Mesendoderm (in vitro differentiated cells): ENCODE measurements around the gene ARHGDIG.

Source experiments
- DNase-seq: peaks from one replicate; pipeline ENCODE4 v3.0.0; 2013
- H2AK5ac ChIP-seq: 2 replicates; pipeline ENCODE4 v1.6.1; 2013; ENCODE audit warnings: low read length, inconsistent platforms
- H2BK120ac ChIP-seq: 2 replicates; pipeline ENCODE4 v1.6.1; 2013; ENCODE audit warnings: low read depth, mild to moderate bottlenecking, low read length, moderate library complexity, mixed read lengths
- H2BK15ac ChIP-seq: replicated peaks from 2 replicates; pipeline ENCODE4 v1.6.1; 2013; ENCODE audit warnings: low read depth, mild to moderate bottlenecking, moderate library complexity
- H2BK5ac ChIP-seq: 2 replicates; pipeline ENCODE4 v1.6.1; 2013; ENCODE audit warnings: low read length, inconsistent platforms
- H3K18ac ChIP-seq: 2 replicates; pipeline ENCODE4 v1.6.1; 2013; ENCODE audit warnings: mild to moderate bottlenecking, low read length, mixed read lengths
- H3K23ac ChIP-seq: one replicate; pipeline ENCODE4 v1.6.1; 2013; ENCODE audit warnings: low read length
- H3K27ac ChIP-seq: 2 replicates; pipeline ENCODE4 v1.5.1; 2013; ENCODE audit warnings: low read depth, mild to moderate bottlenecking, inconsistent platforms, low read length, moderate library complexity
- H3K27me3 ChIP-seq: 2 replicates; pipeline ENCODE4 v1.6.1; 2013; ENCODE audit warnings: low read length, control low read depth, mild to moderate bottlenecking, inconsistent platforms; ENCODE audit not compliant: insufficient read depth, poor library complexity
- H3K36me3 ChIP-seq: 2 replicates; pipeline ENCODE4 v1.6.1; 2013; ENCODE audit warnings: low read length, inconsistent platforms; ENCODE audit not compliant: control insufficient read depth, insufficient read depth
- H3K4ac ChIP-seq: one replicate; pipeline ENCODE4 v1.6.1; 2013; ENCODE audit warnings: low read depth, mild to moderate bottlenecking, low read length, moderate library complexity
- H3K4me1 ChIP-seq: 2 replicates; pipeline ENCODE4 v1.6.1; 2013; ENCODE audit warnings: low read depth, low read length, inconsistent platforms; ENCODE audit not compliant: control insufficient read depth
- H3K4me2 ChIP-seq: 2 replicates; pipeline ENCODE4 v1.6.1; 2013; ENCODE audit warnings: low read length
- H3K4me3 ChIP-seq: 2 replicates; pipeline ENCODE4 v1.5.1; 2013; ENCODE audit warnings: mild to moderate bottlenecking, low read length
- H3K56ac ChIP-seq: one replicate; pipeline ENCODE4 v1.6.1; 2013; ENCODE audit warnings: low read length
- H3K79me1 ChIP-seq: 2 replicates; pipeline ENCODE4 v1.6.1; 2013; ENCODE audit warnings: low read length, inconsistent platforms
- H3K79me2 ChIP-seq: 2 replicates; pipeline ENCODE4 v1.6.1; 2013; ENCODE audit warnings: mild to moderate bottlenecking, low read length; ENCODE audit not compliant: control insufficient read depth, insufficient read depth
- H3K9ac ChIP-seq: 2 replicates; pipeline ENCODE4 v1.6.1; 2013; ENCODE audit warnings: low read length, inconsistent platforms
- H4K5ac ChIP-seq: one replicate; pipeline ENCODE4 v1.6.1; 2013; ENCODE audit warnings: low read length
- H4K8ac ChIP-seq: one replicate; pipeline ENCODE4 v1.6.1; 2013; ENCODE audit warnings: low read depth, mild to moderate bottlenecking, control low read depth, low read length, moderate library complexity
- WGBS: extraction: QIAGEN DNeasy Blood & Tissue Kit; methylation state at CpG from one replicate; pipeline ENCODE4 v1.1.7; 2013; ENCODE audit warnings: low lambda C conversion rate, missing lambda C conversion rate; ENCODE audit not compliant: insufficient coverage; ENCODE audit errors: extremely low coverage; 5-methylcytosine and 5-hydroxymethylcytosine counted together

Gene ARHGDIG

DNA sequence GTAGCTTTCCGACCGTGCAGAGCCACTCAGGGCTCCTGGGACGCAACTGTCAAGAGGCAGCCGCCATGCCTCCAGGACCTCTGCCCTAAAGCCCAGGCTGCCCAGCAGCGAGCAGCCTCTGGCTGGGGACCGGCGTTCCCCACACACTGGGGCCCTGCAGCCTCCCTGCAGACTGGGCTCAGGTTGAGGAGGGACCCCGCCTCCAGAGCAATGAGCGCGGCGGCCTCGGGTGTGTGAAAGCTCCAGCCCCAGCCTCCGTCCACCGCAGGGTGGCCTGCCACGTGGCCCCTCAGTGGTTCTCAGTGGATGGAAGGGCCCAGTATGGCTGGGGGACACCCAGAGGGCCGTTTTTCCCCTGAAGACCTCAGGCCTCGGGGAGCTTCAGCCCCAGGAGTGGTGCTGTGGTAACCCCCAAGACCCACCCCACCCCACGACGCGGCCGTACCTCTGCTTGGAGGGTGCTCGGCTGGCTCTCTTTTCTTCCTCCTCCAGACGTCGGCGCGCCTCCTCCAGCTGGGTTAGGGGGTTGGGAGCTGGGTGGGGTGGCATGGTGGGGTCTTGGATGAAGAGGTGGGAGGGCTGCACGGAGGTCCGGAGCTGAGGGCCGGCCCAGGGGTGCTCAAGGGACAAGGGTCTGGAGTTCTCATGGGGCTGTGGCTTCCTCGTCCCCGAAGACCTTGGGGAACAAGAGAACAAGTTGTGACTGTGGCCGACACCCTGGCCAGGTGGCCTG, 12.8 kb downstream of the ARHGDIG start:
- Histone ChIP-seq H3K27ac (no peak overlapping the region), H3K23ac (no peak overlapping the region), H3K4me2 (no peak overlapping the region), H2BK15ac (no peak overlapping the region), H3K4ac (no peak overlapping the region), H3K79me2 (no peaks in the 10 kb centered on the region), H4K5ac (no peak overlapping the region), H3K79me1 (no peaks in the 10 kb centered on the region), H2AK5ac (no peak overlapping the region), H3K4me1 (no peaks in the 10 kb centered on the region), H3K56ac (no peak overlapping the region), H4K8ac (no peak overlapping the region), H3K4me3 (no peak overlapping the region), H2BK120ac (no peak overlapping the region), H2BK5ac (no peak overlapping the region), H3K9ac (no peak overlapping the region), H3K36me3 (peaks cover 5% of the 10 kb centered on the region), H3K27me3 (no peaks in the 10 kb centered on the region), H3K18ac (no peak overlapping the region)
- no peak for DNase-seq
- no CpG with 5 or more reads among the region's 32 CpGs for WGBS

DNA sequence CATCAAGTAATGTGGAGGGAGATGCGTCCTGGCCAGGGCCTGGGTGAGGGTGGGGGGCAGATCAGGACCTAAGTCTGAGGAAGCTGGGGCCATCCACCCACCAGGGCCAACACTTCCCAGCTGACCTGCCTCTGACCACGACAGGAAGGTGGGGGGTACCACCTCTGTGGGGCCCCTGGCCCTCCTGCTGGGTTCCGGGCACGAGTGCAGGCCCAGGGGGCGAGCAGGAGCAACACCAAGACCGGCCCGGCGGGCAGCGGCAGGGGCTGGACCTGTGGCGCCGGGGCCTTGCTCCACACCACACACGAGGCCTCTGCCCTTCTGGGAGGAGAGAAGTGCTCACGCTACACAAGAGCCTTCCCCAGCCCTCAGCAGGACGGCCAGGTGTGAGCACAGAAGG, 15.9 kb downstream of the ARHGDIG start:
- Histone ChIP-seq H3K4me3 (no peak overlapping the region), H2BK120ac (no peak overlapping the region), H3K9ac (no peak overlapping the region), H3K27me3 (no peaks in the 10 kb centered on the region), H3K36me3 (peaks cover 2% of the 10 kb centered on the region), H3K79me2 (no peaks in the 10 kb centered on the region), H4K5ac (no peak overlapping the region), H3K79me1 (no peaks in the 10 kb centered on the region), H2BK15ac (no peak overlapping the region), H3K56ac (no peak overlapping the region), H3K27ac (no peak overlapping the region), H3K4me2 (no peak overlapping the region), H3K18ac (no peak overlapping the region), H4K8ac (no peak overlapping the region), H3K23ac (no peak overlapping the region), H3K4ac (no peak overlapping the region), H2AK5ac (no peak overlapping the region), H2BK5ac (no peak overlapping the region), H3K4me1 (no peaks in the 10 kb centered on the region)
- DNase-seq, result no peak
- WGBS, result no CpG with 5 or more reads among the region's 14 CpGs

DNA sequence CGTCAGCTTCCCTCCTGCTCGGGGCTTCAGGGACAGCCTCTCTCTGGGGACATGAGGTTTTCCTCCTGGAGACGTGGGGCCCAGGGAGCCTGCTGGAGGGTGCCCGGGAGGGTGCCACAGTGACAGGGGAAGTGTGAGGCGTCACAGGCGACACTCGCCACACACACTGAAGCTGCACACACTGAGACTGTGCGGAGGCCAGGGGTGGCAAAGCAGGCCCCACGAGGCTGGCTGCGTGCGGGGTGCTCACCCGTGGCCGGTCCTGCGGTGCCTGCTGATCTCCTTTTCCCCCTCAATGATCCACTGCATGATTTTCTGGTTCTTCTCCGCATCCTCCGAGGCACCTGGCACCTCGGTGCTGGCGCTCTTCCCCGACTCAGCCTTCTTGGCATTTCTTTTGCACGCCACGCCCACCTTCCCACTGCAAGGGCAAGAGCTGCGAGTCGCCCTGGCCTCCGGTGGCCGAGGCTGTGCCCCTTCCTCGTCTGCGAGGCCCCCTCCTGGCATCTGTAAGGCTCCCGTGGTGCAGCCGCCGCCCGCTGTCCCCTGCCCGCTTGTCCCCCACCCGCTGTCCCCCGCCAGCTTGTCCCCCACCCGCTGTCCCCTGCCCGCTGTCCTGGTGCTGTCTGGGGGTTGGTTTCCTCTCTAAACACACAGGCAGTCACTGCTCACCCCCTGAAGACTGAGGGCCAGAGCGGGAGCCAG, 16.6 kb downstream of the ARHGDIG start:
- no peak overlapping the region for H3K23ac ChIP-seq
- H3K27ac ChIP-seq, result no peak overlapping the region
- no peaks in the 10 kb centered on the region for H3K4me1 ChIP-seq
- no peak overlapping the region for H2BK120ac ChIP-seq
- no peak for DNase-seq
- H4K5ac ChIP-seq, result no peak overlapping the region
- no peak overlapping the region for H3K4me3 ChIP-seq
- no peak overlapping the region for H3K4ac ChIP-seq
- H2BK5ac ChIP-seq, result no peak overlapping the region
- H3K56ac ChIP-seq, result no peak overlapping the region
- no peaks in the 10 kb centered on the region for H3K27me3 ChIP-seq
- H3K18ac ChIP-seq, result no peak overlapping the region
- no peak overlapping the region for H3K4me2 ChIP-seq
- no peak overlapping the region for H2AK5ac ChIP-seq
- no CpG with 5 or more reads among the region's 37 CpGs for WGBS
- H3K9ac ChIP-seq, result no peak overlapping the region
- peaks cover 2% of the 10 kb centered on the region for H3K36me3 ChIP-seq
- no peak overlapping the region for H2BK15ac ChIP-seq
- H3K79me2 ChIP-seq, result no peaks in the 10 kb centered on the region
- no peak overlapping the region for H4K8ac ChIP-seq
- H3K79me1 ChIP-seq, result no peaks in the 10 kb centered on the region

DNA sequence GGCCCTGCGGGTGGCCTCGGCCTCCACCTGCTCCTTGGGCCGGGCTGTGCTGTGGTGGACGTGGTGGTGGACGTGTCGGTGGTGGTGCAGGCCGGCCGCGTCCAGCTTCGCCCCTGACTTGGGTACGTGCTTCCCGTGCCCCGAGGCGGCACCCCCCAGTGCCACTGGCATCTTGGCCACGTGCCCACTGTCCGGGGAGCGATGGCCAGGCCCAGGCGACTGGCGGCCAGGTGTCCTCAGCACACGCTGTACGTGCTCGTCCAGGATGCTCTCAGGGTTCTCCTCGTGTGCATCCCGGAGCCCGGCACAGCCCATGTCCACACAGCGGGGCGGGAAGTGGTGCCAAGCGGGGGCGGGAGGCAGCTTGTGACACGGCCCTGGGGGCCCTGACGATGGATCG, 17.4 kb downstream of the ARHGDIG start:
- no peak overlapping the region for H3K9ac ChIP-seq
- no peak overlapping the region for H3K18ac ChIP-seq
- H3K23ac ChIP-seq, result no peak overlapping the region
- H4K5ac ChIP-seq, result no peak overlapping the region
- no peak overlapping the region for H2AK5ac ChIP-seq
- H3K4me3 ChIP-seq, result no peak overlapping the region
- no peak overlapping the region for H2BK5ac ChIP-seq
- no peak overlapping the region for H2BK120ac ChIP-seq
- H3K4me2 ChIP-seq, result no peak overlapping the region
- H3K4me1 ChIP-seq, result no peaks in the 10 kb centered on the region
- H2BK15ac ChIP-seq, result no peak overlapping the region
- no peak for DNase-seq
- H3K79me2 ChIP-seq, result no peaks in the 10 kb centered on the region
- WGBS, result no CpG with 5 or more reads among the region's 32 CpGs
- H3K36me3 ChIP-seq, result peaks cover 2% of the 10 kb centered on the region
- H3K4ac ChIP-seq, result no peak overlapping the region
- H3K56ac ChIP-seq, result no peak overlapping the region
- no peak overlapping the region for H4K8ac ChIP-seq
- H3K79me1 ChIP-seq, result no peaks in the 10 kb centered on the region
- H3K27me3 ChIP-seq, result no peaks in the 10 kb centered on the region
- no peak overlapping the region for H3K27ac ChIP-seq

DNA sequence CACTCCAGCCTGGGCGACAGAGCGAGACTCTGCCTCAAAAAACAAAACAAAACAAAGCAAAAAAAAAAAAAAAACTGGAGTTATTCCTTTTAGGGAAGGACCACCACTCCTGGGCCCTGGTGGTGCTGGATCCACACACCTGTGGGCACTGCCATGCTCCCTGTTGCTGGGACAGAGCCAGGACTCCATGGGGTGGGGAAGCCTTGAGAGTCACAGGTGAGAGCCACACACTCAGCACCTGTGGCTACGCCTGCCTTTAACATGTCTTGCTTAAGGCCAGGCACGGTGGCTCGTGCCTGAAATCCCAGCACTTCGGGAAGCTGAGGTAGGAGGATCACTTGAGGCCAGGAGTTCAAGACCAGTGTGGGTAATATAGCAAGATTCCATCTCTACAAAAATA, 20.8 kb downstream of the ARHGDIG start:
- no peak overlapping the region for H3K56ac ChIP-seq
- H3K36me3 ChIP-seq, result peaks cover 2% of the 10 kb centered on the region
- H3K18ac ChIP-seq, result no peak overlapping the region
- H3K4me1 ChIP-seq, result no peaks in the 10 kb centered on the region
- peaks cover 2% of the 10 kb centered on the region for H3K79me1 ChIP-seq
- DNase-seq, result no peak
- no peak overlapping the region for H3K4me3 ChIP-seq
- H2AK5ac ChIP-seq, result no peak overlapping the region
- no peaks in the 10 kb centered on the region for H3K79me2 ChIP-seq
- no peak overlapping the region for H4K8ac ChIP-seq
- H2BK120ac ChIP-seq, result no peak overlapping the region
- no peak overlapping the region for H2BK5ac ChIP-seq
- H3K4ac ChIP-seq, result no peak overlapping the region
- H3K27ac ChIP-seq, result no peak overlapping the region
- no peak overlapping the region for H3K23ac ChIP-seq
- WGBS, result no CpG with 5 or more reads among the region's 6 CpGs
- no peaks in the 10 kb centered on the region for H3K27me3 ChIP-seq
- H3K4me2 ChIP-seq, result no peak overlapping the region
- H3K9ac ChIP-seq, result no peak overlapping the region
- no peak overlapping the region for H4K5ac ChIP-seq
- H2BK15ac ChIP-seq, result no peak overlapping the region
